HG02798 (cell line): ENCODE results near the gene DNAH14.
"Not testable (repeated sequence)": the region's sequence is repeated elsewhere in the genome, so short reads cannot be mapped to it uniquely, and the experiment has no call there.

Experiments used
- ATAC-seq: cut with Tn5 transposase; IDR thresholded peaks from one replicate; pipeline ENCODE4 v1.9.1; 2021; ENCODE audit warnings: mild to moderate bottlenecking; ENCODE audit not compliant: unreplicated experiment, poor library complexity

Gene DNAH14

GRCh38 chr1:224929335-224930237 lies at the start of gene DNAH14:
DNAH14 (plus strand) TSS chr1:224929675; CDS start chr1:224952703, 23,028 bp downstream.
- ATAC-seq, result no peak

- ATAC-seq, result no peak
Measured at GRCh38 chr1:224880593-224881307, 48.7 kb upstream of the DNAH14 start.

GRCh38 chr1:224881308-224881692 lies 48.2 kb upstream of the DNAH14 start:
- ATAC-seq, result not testable (repeated sequence)

GRCh38 chr1:224881762-224882211 lies 47.7 kb upstream of the DNAH14 start:
- peak; percentile 60 for ATAC-seq

GRCh38 chr1:224882264-224882663 lies 47.2 kb upstream of the DNAH14 start:
- no peak for ATAC-seq

GRCh38 chr1:224883091-224883490 lies 46.4 kb upstream of the DNAH14 start:
- ATAC-seq, result no peak

GRCh38 chr1:224884361-224884801 lies 45.1 kb upstream of the DNAH14 start:
- no peak for ATAC-seq

- not testable (repeated sequence) for ATAC-seq
Measured at GRCh38 chr1:224885376-224885775, 44.1 kb upstream of the DNAH14 start.

- ATAC-seq, result no peak
Measured at GRCh38 chr1:224894915-224895314, 34.6 kb upstream of the DNAH14 start.

GRCh38 chr1:224896130-224896781 lies 33.2 kb upstream of the DNAH14 start:
- ATAC-seq, result no peak

- no peak for ATAC-seq
Measured at GRCh38 chr1:224897529-224898327, 31.7 kb upstream of the DNAH14 start.

- ATAC-seq, result no peak
Measured at GRCh38 chr1:224898937-224899336, 30.5 kb upstream of the DNAH14 start.

- no peak for ATAC-seq
Measured at GRCh38 chr1:224900062-224900630, 29.3 kb upstream of the DNAH14 start.

GRCh38 chr1:224901087-224901810 lies 28.2 kb upstream of the DNAH14 start:
- no peak for ATAC-seq

- no peak for ATAC-seq
Measured at GRCh38 chr1:224903955-224904354, 25.5 kb upstream of the DNAH14 start.

GRCh38 chr1:224906340-224906739 lies 23.1 kb upstream of the DNAH14 start:
- ATAC-seq, result no peak

- ATAC-seq, result no peak
Measured at GRCh38 chr1:224911217-224911616, 18.3 kb upstream of the DNAH14 start.

GRCh38 chr1:224914292-224914900 lies 15.1 kb upstream of the DNAH14 start:
- ATAC-seq, result no peak

GRCh38 chr1:224919508-224919907 lies 10.0 kb upstream of the DNAH14 start:
- ATAC-seq, result no peak
